ENCODE measurements around the gene PTPRA. TPM values are rescaled to one million over a fixed set of nuclear protein-coding genes. Genes with fewer than 3 reads are reported as not detected.

Gene PTPRA
- total RNA-seq, 4 donors from 2014 or later: 50.7 to 96.7 (median 64.1) TPM

DNA sequence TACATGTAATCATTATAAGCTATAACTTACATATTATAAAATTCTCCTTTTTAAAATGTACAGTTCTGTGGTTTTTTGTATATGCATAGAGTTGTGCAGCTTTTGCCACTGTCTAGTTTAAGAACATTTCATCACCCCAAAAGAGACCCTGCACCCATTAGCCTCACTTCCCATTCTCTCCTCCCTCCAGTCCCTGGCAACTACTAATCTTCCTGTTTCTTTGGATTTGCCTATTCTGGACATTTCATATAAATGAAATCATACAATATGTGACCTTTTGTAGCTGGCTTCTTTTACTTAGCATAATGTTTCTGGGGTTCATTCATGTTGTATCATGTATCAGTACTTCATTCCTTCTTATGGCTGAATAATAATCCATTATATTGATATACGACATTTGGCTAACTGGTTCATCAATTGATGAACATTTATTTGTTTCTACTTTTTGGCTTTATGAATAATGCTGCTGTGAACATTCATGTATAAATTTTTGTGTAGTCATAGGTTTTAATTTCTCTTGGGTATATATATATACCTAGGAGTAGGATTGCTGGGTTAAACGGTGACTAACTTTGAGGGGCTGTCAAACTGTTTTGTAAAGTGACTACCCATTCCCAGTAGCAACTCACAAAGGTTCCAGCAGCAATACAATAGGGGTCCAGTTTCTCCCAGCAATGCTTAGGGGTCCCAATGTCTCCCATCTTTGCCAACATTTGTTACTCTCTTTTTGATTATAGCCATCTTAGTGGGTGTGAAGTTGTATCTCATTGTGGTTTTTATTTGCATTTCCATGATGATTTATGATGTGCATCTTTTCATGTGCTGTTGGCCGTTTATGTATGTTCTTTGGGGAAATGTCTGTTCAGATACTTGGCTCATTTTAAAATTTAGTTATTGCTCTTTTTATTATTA, 10.7 kb downstream of the PTPRA start:
- WGBS, 2 donors: 60 to 80% methylated on average over 3 of the region's 3 CpGs
- no peak overlapping the region for H3K4me3 ChIP-seq (ENCODE audit: low read depth, poor library complexity, severe bottlenecking)
- no peak for DNase-seq (ENCODE audit: low spot score in 2 of 2)
- TF ChIP-seq, protein P1, sequence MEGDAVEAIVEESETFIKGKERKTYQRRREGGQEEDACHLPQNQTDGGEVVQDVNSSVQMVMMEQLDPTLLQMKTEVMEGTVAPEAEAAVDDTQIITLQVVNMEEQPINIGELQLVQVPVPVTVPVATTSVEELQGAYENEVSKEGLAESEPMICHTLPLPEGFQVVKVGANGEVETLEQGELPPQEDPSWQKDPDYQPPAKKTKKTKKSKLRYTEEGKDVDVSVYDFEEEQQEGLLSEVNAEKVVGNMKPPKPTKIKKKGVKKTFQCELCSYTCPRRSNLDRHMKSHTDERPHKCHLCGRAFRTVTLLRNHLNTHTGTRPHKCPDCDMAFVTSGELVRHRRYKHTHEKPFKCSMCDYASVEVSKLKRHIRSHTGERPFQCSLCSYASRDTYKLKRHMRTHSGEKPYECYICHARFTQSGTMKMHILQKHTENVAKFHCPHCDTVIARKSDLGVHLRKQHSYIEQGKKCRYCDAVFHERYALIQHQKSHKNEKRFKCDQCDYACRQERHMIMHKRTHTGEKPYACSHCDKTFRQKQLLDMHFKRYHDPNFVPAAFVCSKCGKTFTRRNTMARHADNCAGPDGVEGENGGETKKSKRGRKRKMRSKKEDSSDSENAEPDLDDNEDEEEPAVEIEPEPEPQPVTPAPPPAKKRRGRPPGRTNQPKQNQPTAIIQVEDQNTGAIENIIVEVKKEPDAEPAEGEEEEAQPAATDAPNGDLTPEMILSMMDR (IDR thresholded peaks at IDR 0.05): no peak
- no peak for TF ChIP-seq POLR2A (IDR thresholded peaks at IDR 0.05)
- intact Hi-C loops (cut with DNase I; ENCODE audit: low total_unique reads): no loop called here

DNA sequence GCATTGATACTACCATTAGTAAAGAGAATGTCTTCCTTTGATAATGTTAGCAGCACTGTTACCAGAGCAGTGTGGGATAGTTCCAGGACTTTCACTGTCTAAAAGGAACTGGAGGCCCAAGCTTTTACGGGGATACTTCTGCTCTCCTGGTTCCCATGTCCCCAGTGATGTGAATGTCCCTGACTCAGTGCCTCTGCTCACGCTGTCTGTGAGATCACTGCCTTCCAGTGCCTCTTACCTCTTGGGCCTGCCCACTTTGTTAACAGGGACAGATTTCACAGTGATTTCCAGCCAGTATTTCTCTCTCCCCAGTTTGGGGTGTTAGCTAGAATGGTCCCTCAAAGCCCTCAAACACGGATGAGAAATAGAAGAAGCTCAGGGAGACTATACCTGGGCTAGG, 14.4 kb downstream of the PTPRA start:
- intact Hi-C loops (cut with DNase I; ENCODE audit: low total_unique reads): no loop called here
- WGBS, 2 donors: 92 to 95% methylated on average over 3 of the region's 3 CpGs
- TF ChIP-seq POLR2A (IDR thresholded peaks at IDR 0.05): no peak
- TF ChIP-seq, protein P1 (IDR thresholded peaks at IDR 0.05): no peak
- no peak overlapping the region for H3K4me3 ChIP-seq (ENCODE audit: low read depth, poor library complexity, severe bottlenecking)
- DNase-seq (ENCODE audit: low spot score in 2 of 2): no peak

GRCh38 chr20:2888224-2888955, 15.1 kb downstream of the PTPRA start:
- no peak overlapping the region for H3K4me3 ChIP-seq (ENCODE audit: low read depth, poor library complexity, severe bottlenecking)
- WGBS, 2 donors: 89 to 91% methylated on average over 4 of the region's 4 CpGs
- DNase-seq (ENCODE audit: low spot score in 2 of 2): no peak
- intact Hi-C loops (cut with DNase I; ENCODE audit: low total_unique reads): no loop called here
- TF ChIP-seq, protein P1 (IDR thresholded peaks at IDR 0.05): no peak
- no peak for TF ChIP-seq POLR2A (IDR thresholded peaks at IDR 0.05)

GRCh38 chr20:2889209-2889608, 15.9 kb downstream of the PTPRA start:
- intact Hi-C loops (cut with DNase I; ENCODE audit: low total_unique reads): no loop called here
- WGBS, 2 donors: 60 to 62% methylated on average over 1 of the region's 1 CpG
- no peak for TF ChIP-seq POLR2A (IDR thresholded peaks at IDR 0.05)
- TF ChIP-seq, protein P1 (IDR thresholded peaks at IDR 0.05): no peak
- no peak for DNase-seq (ENCODE audit: low spot score in 2 of 2)
- no peak overlapping the region for H3K4me3 ChIP-seq (ENCODE audit: low read depth, poor library complexity, severe bottlenecking)

GRCh38 chr20:2889797-2890196, 16.5 kb downstream of the PTPRA start:
- intact Hi-C loops (cut with DNase I; ENCODE audit: low total_unique reads): no loop called here
- no peak overlapping the region for H3K4me3 ChIP-seq (ENCODE audit: low read depth, poor library complexity, severe bottlenecking)
- DNase-seq (ENCODE audit: low spot score in 2 of 2): no peak
- WGBS, 2 donors: 94 to 98% methylated on average over 3 of the region's 3 CpGs
- TF ChIP-seq, protein P1 (IDR thresholded peaks at IDR 0.05): no peak
- no peak for TF ChIP-seq POLR2A (IDR thresholded peaks at IDR 0.05)
